Urinary bladder (tissue), 4 donors: Measurements from ENCODE around the gene HIRIP3. TPM values are rescaled to one million over a fixed set of nuclear protein-coding genes. Genes with fewer than 3 reads are reported as not detected.
A peak's percentile ranks its signal among the peaks of the same experiment; 100 is the strongest.
"Not testable (repeated sequence)": the region's sequence is repeated elsewhere in the genome, so short reads cannot be mapped to it uniquely, and the experiment has no call there.

ENCODE experiments used
- DNase-seq: peaks from one replicate; pipeline ENCODE4 v3.0.0-alpha.2; 2015; ENCODE audit errors: extremely low spot score
- H3K27ac ChIP-seq: one replicate; pipeline ENCODE4 v1.5.1; 2013; ENCODE audit warnings: low read depth, mild to moderate bottlenecking, moderate library complexity
- H3K36me3 ChIP-seq: one replicate; pipeline ENCODE4 v1.6.1; 2013; ENCODE audit warnings: mild to moderate bottlenecking, moderate library complexity; ENCODE audit not compliant: insufficient read depth
- H3K4me1 ChIP-seq: one replicate; pipeline ENCODE4 v1.6.1; 2013; ENCODE audit warnings: mild to moderate bottlenecking, moderate library complexity; ENCODE audit not compliant: insufficient read depth
- H3K4me3 ChIP-seq: one replicate; pipeline ENCODE4 v1.5.1; 2013; ENCODE audit warnings: low read depth, low read length
- WGBS: extraction: QIAGEN DNeasy Blood & Tissue Kit; methylation state at CpG from one replicate; pipeline ENCODE4 v1.1.7; 2013; 5-methylcytosine and 5-hydroxymethylcytosine counted together
- polyA plus RNA-seq: library from polyadenylated mRNA; stranded (reverse); fragments of 200-250 nt; gene quantifications from one replicate; pipeline ENCODE4 v1.2.3, GENCODE V29; 2013
- total RNA-seq: library from RNA; depleted of rRNA; stranded (reverse); fragments of >200 nt; gene quantifications from one replicate; pipeline ENCODE4 v1.2.3, GENCODE V29; 2014
- donor health status: healthy with polysubstance abuse.
- donor health status: healthy.

The HIRIP3 gene, protein sequence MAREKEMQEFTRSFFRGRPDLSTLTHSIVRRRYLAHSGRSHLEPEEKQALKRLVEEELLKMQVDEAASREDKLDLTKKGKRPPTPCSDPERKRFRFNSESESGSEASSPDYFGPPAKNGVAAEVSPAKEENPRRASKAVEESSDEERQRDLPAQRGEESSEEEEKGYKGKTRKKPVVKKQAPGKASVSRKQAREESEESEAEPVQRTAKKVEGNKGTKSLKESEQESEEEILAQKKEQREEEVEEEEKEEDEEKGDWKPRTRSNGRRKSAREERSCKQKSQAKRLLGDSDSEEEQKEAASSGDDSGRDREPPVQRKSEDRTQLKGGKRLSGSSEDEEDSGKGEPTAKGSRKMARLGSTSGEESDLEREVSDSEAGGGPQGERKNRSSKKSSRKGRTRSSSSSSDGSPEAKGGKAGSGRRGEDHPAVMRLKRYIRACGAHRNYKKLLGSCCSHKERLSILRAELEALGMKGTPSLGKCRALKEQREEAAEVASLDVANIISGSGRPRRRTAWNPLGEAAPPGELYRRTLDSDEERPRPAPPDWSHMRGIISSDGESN
- total RNA-seq (8.4 TPM), polyA plus RNA-seq (27.2 TPM)

DNA sequence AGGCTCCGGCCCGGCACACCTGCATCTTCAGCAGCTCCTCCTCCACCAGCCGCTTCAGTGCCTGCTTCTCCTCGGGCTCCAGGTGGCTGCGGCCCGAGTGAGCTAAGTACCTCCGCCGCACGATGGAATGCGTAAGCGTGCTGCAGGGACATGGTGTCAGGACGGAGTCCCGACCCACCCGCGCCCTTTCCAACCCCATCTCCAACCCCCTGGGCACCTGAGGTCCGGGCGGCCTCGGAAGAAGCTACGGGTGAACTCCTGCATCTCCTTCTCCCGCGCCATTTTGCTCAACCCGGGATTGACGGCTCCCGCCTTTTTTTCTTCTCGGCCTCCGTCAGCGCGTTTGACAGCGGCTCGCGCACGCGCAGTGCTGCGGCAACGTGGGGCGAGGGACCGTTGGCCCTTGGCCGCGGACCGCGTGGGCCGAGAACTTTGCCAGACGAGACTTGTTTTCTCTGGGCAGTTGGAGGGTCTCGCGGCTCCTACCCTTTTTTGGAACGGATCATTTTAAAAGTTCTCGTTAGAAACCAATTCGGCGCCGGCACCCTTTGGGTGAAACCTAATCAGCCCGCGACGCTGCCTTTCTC is at the start of gene HIRIP3:
HIRIP3 (minus strand) TSS at position 294 of the 587 bp plus-strand sequence; CDS start at position 282, 12 bp downstream.
- peak; percentile 49 for DNase-seq
- Histone ChIP-seq H3K4me1 (no peaks in the 10 kb centered on the region), H3K36me3 (peaks cover 4% of the 10 kb centered on the region), H3K27ac (peak within 1 kb of the TSS; percentile 87), H3K4me3 (peak within 1 kb of the TSS; percentile 65)
- WGBS: under 1% methylated on average over 53 of the region's 53 CpGs

DNA sequence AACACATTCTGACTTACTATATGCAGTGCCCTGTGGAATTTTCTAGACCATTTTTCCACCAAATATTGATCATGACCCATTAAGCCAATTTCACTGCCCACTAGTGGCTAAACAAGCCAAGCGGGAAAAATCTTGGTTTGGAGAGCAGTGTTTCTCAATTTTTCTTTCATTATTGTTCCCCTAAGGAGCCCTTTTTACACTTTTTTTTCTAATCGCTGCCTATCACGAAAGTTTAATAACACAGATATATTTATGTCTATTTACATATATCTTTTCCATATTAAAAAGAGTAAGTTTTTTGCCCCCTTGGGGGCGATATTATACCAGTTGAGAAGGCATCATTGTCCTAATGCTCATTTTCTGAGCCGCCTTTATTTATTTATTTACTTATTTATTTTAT is 46.4 kb upstream of the HIRIP3 start:
- H3K4me3 ChIP-seq: no peak overlapping the region
- H3K36me3 ChIP-seq: no peaks in the 10 kb centered on the region
- no peak overlapping the region for H3K27ac ChIP-seq
- no peaks in the 10 kb centered on the region for H3K4me1 ChIP-seq
- WGBS: 23% methylated on average over 5 of the region's 5 CpGs
- DNase-seq: no peak

DNA sequence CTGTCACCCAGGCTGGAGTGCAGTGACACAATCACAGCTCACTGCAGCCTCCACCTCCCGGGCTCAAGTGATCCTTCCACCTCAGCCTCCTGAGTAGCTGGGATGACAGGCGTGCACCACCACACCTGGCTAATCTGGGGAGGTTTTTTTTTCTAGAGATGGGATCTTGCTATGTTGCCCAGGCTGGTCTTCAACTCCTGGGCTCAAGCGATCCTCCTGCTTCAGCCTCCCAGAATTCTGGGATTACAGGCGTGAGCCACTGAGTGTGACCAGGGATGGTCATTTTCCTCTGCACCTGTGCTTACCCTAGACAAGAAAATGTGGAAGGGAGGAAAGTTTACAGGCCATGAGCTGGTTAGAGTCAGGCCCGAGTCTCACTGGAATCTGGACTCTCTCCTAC is 45.3 kb upstream of the HIRIP3 start:
- H3K4me3 ChIP-seq, H3K4me1 ChIP-seq, H3K36me3 ChIP-seq, DNase-seq, H3K27ac ChIP-seq: not testable (repeated sequence)
- WGBS: 80% methylated on average over 5 of the region's 5 CpGs

DNA sequence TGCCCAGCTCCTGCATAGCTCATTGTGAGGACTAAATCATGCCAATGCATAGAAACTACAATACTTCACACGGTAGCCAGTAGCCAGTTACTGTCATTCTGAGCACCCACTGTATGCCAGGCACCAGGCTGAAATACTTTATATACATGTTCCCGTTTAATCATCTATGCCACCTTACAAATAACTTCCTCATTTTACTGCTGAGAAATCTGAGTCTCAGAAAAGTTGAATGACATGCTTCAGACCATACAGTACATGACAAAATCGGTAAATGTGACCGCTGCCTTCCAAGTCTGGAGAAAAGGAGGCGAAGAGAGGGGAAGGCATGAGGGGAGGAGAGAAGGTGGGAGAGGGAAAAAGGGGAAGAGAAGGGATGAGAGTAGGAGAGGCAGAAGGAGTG is 44.8 kb upstream of the HIRIP3 start:
- no peaks in the 10 kb centered on the region for H3K36me3 ChIP-seq
- WGBS: 70% methylated on average over 5 of the region's 5 CpGs
- H3K27ac ChIP-seq: no peak overlapping the region
- no peak overlapping the region for H3K4me3 ChIP-seq
- no peaks in the 10 kb centered on the region for H3K4me1 ChIP-seq
- no peak for DNase-seq

DNA sequence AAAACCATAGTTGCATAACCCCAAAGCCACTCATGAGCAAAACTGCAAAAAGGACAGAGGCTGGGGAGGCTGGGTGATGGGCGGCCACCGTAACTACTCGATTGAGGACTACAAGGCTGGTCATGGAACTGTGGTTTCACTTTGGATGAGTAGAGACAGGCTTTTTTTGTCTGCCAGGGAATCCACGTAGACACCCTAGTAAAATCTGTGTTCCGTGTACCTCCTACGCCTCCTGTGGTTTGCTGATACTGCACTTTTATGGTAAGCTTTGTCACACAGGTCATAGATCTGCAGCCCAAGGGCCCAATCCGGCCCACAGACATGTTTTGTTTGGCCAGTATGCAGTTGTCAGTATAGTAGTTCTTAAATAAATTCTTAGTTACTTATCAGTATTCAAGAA is 37.9 kb upstream of the HIRIP3 start:
- WGBS: 68% methylated on average over 7 of the region's 7 CpGs
- DNase-seq: no peak
- no peaks in the 10 kb centered on the region for H3K4me1 ChIP-seq
- no peak overlapping the region for H3K4me3 ChIP-seq
- H3K36me3 ChIP-seq: no peaks in the 10 kb centered on the region
- H3K27ac ChIP-seq: no peak overlapping the region

DNA sequence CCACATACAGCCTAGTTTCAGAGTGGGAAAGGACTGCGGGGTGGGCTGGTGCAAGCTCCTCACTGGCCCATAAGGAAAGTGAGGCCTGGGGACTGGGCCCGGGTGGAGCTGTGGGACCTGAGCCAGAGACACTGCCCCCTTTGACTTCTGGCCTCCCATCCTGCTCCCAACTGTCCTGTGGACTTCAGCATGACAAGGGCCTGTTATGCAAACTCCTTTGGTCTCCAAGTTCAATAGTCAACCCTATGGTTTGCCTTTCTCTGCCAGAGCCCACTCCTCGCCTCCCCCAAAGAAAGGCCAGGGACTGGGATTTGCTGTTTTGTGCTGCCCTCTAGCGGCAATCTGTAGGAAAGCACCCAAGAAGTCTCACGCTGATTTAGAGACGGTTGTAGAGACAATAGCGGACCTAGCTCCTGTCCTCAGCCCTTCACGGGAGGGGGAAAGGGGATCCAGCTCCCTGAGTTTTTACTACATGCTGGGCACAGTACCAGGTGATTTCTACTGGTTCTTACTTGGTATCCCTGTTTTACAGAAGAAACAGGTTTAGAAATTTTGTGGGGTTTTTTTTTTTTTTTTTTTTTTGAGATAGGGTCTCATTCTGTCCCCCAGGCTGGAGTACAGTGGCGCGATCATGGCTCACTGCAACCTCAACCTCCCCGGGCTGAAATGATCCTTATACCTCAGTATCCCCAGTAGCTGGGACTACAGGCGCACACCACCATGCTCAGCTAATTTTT is 36.8 kb upstream of the HIRIP3 start:
- no peaks in the 10 kb centered on the region for H3K4me1 ChIP-seq
- DNase-seq: no peak
- H3K36me3 ChIP-seq: no peaks in the 10 kb centered on the region
- no peak overlapping the region for H3K27ac ChIP-seq
- no peak overlapping the region for H3K4me3 ChIP-seq
- WGBS: 25% methylated on average over 12 of the region's 12 CpGs

DNA sequence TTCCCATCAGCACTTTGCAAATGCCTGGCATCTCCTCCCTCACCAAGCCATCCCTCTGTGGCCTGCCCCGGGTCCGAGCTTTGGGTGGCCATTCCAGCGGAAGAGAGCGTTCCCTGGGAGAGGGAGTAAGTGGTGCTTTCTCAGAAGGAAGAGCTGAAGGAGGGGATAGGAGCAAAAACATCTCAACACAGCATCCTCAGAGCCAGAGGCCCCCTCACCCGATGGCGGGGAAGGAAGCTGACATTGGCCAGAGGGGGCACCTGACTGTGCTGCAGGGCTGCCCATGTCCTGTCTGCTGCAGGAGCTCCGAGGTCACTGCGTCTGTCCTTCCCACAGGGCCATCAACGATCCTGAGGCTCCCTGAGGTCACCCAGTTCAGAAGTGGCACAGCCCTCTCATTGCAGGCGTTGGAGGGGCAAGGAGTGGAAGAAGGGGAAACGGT is 36.1 kb upstream of the HIRIP3 start:
- H3K36me3 ChIP-seq: no peaks in the 10 kb centered on the region
- H3K27ac ChIP-seq: no peak overlapping the region
- WGBS: 19% methylated on average over 11 of the region's 11 CpGs
- no peak for DNase-seq
- no peak overlapping the region for H3K4me3 ChIP-seq
- no peaks in the 10 kb centered on the region for H3K4me1 ChIP-seq

DNA sequence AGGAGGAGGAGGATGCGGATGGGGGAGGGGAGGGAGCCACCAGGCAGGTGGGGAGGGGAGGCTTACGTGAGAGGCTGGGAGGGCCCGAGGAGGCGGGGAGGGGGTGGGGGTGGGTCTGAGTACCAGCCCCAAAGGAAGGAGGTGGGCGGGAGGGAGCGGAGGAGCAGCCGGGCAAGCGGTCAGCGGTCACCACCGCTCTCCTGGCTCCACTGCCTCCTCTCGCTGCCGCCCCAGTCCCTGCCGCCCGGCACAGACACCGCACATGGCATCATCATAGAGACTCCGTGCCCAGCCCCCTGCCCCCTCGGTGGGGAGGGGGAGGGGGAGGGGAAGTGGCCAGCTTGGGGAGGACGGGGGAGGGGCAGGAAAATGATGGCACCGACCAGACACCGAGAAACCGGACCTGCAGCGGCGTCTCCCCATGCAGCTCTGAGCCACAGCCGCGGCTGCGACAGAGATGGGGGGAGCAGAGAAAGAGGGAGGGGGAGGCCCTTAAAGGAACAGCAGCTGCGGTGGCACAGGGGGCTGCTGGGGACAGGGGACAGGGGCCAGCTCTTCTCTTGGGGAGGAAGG is 35.5 kb upstream of the HIRIP3 start, which contains the start of gene TLCD3B:
TLCD3B (minus strand) TSS at position 431 of the 573 bp plus-strand sequence. CDS start 744 bp downstream, outside the sequence.
- DNase-seq: no peak
- Histone ChIP-seq H3K27ac (no peak within 1 kb of the TSS), H3K36me3 (no peaks in the 10 kb centered on the region), H3K4me1 (no peaks in the 10 kb centered on the region), H3K4me3 (no peak within 1 kb of the TSS)
- 1% methylated on average over 27 of the region's 27 CpGs for WGBS

DNA sequence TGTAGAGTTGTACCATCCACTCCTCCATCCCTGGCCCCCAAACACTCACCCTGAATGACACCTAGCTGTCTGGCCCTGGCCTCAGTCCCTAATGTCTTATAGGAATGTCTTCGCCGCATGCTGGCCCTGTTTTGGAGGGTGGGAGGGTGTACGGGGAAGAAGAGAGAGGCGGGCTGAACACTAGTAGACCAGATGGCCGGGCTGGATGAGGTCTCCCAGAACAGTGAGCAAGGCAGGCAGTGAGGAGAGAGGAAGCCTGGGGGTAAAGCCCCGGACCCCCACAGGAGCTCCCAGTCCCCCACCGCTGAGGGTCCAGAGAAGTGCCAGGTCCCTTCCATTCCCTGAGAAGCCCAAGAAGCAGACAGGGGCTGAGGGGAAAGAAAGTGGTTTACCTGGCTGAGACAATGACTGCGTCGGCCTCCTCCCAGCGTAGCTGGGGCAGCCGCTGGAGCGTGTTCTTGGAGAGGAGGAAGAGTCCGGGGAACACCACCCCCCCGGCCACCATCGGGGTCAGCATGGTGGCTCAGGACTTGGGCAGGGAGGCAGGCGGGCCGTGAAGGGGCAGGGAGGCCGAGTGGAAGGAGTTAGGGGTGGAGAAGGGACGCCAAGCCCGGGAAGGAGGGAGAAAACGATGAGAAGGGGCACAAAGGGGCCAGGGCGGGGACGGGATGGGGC is 34.7 kb upstream of the HIRIP3 start:
- no peak for DNase-seq
- H3K36me3 ChIP-seq: no peaks in the 10 kb centered on the region
- no peak overlapping the region for H3K4me3 ChIP-seq
- no peak overlapping the region for H3K27ac ChIP-seq
- 18% methylated on average over 23 of the region's 23 CpGs for WGBS
- H3K4me1 ChIP-seq: no peaks in the 10 kb centered on the region

DNA sequence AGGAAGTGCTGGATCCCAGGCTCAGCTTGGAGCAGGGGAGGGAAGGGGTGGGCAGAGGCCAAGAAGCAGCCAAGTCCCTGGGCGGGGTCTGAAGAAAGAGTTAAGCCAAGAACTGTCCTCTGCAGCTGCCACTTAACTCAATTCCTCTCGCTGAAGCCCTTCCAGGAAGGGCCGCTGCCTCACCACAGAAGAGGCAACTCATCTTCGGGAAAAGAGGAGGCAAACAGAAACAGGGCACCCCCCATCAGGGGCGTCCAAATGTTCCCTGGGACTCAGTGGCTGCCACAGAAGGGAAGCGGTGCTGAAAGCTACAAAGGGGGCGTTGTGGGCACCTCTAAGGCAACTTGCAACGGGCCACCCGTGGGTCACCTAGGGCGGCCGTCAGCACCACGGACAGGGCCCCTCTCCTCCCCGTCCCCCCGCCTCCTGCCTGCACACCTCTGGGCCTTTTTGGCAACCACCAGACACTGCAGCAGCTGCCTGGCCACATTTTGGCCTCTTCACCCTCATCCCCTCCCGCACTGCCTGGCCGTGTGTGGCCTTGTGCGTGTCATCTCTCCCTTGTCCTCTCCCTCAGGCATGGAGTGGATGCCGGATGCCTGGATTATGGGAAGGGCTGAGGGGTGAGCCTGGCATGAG is 33.1 kb upstream of the HIRIP3 start:
- H3K36me3 ChIP-seq: no peaks in the 10 kb centered on the region
- no peaks in the 10 kb centered on the region for H3K4me1 ChIP-seq
- DNase-seq: no peak
- 11% methylated on average over 18 of the region's 18 CpGs for WGBS
- H3K27ac ChIP-seq: no peak overlapping the region
- H3K4me3 ChIP-seq: no peak overlapping the region

DNA sequence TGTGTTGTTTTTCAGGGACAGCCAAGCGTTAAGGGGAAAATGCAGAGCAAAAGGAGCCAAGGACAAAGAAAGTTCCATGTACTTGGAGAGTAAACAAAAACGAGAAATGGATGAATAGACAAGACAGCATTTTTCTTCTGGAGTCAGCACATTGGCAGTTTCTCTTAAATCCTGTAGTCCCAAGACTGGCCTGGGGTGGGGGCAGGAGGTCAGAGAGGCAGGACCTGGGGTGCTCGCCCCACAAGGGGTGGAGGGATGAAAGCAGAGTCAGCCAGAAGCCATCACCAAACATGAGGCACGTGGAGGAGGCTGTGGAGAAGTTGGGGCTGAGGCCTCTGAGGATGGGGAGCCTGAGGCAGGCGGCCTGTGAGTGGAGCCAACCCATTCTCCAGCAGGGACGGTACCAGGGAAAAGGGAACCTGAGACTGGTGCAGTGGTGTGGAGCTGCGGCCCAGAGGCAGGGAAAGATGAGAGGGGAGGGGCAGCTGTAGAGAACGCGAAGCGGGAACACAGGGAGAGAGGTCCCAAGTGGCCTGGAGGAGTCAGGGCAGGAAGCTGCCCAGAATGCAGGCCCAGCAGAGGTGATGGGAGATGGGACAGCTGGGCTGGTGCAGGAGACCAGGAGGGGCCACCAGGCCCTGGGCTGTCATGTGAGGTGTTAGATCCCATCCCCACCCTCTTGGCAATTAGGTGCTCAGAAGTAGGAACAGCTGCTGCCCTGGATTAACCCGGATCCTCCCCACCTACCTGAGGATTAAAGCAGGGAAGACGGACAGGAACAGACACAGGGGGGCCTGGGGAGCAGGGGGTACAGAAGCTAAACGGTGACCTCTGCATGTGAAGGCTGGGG is 32.4 kb upstream of the HIRIP3 start:
- no peaks in the 10 kb centered on the region for H3K36me3 ChIP-seq
- no peak overlapping the region for H3K27ac ChIP-seq
- H3K4me1 ChIP-seq: no peaks in the 10 kb centered on the region
- 33% methylated on average over 13 of the region's 13 CpGs for WGBS
- DNase-seq: no peak
- no peak overlapping the region for H3K4me3 ChIP-seq

DNA sequence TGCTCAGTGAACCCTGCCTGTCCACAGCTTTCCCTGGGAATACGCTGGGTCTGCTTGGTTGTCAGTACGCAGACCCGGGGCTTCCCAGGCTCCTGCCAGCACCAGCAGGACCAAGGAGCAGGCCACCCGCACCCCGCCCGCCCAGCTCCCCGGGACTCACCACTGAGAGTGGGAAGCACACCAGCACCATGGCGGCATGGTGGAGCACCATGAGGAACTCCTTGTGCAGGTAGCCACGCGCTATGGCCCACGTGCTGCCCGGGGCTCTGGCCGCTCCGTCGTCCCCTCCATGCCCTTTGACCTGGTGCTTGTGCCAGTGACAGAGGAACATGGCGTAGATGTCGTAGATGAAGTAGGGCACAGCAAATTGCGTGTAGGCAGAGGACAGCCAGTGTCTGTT is 31.0 kb upstream of the HIRIP3 start:
- no peak for DNase-seq
- Histone ChIP-seq H3K4me3 (no peak overlapping the region), H3K36me3 (no peaks in the 10 kb centered on the region), H3K27ac (no peak overlapping the region), H3K4me1 (no peaks in the 10 kb centered on the region)
- WGBS: 88% methylated on average over 18 of the region's 18 CpGs
